Pancreas (tissue), 10 donors: ENCODE results near the gene CDH13. TPM values are rescaled to one million over a fixed set of nuclear protein-coding genes. Genes with fewer than 3 reads are reported as not detected.

ENCODE experiments used
- ATAC-seq, 4 donors: fragments of 200-7000 bp; cut with Tn5 transposase; one replicate each; pipeline versions ENCODE4 v1.8.0 to v1.9.1; 2020; ENCODE audit warnings: mild to moderate bottlenecking in 4 of 4, moderate library complexity in 4 of 4
- DNase-seq, 6 donors: peaks; one replicate each; pipeline ENCODE4 v3.0.0-alpha.2; 2020
- FAIRE-seq: peaks from 2 replicates; lab custom pipeline; 2012; peaks lifted over from hg19 to GRCh38; lab: Jason Lieb, UNC
- H3K27ac ChIP-seq, 4 donors: fragments of 200-600 bp; sonication (generic); 1 replicate in 3 of 4; 2 replicates in 1 of 4; pipeline versions ENCODE4 v1.5.0 to v1.8.0; 2020
- H3K27me3 ChIP-seq, 4 donors: fragments of 200-600 bp; one replicate each; pipeline ENCODE4 v1.8.0; 2021
- H3K36me3 ChIP-seq, 3 donors: fragments of 200-600 bp; sonication (generic) in 1 of 3; one replicate each; pipeline versions ENCODE4 v1.5.0 to v1.8.0; 2020 to 2021
- H3K4me1 ChIP-seq, 3 donors: fragments of 200-600 bp; one replicate each; pipeline ENCODE4 v1.8.0; 2021
- H3K4me3 ChIP-seq, 4 donors: fragments of 200-600 bp; sonication (generic) in 2 of 4; one replicate each; pipeline versions ENCODE4 v1.5.0 to v1.8.0; 2020 to 2021
- H3K9me3 ChIP-seq, 4 donors: fragments of 200-600 bp; one replicate each; pipeline ENCODE4 v1.8.0; 2021
- CTCF ChIP-seq, 4 donors: fragments of 200-600 bp; sonication (generic) in 3 of 4; IDR thresholded peaks; one replicate each; pipeline versions ENCODE4 v1.5.0 to v1.8.0; 2021; ENCODE audit warnings: antibody characterized with exemption in 4 of 4
- WGBS, 2 donors: extraction: QIAGEN DNeasy Blood & Tissue Kit; methylation state at CpG; one replicate each; pipeline ENCODE4 v1.1.7; 2013; 5-methylcytosine and 5-hydroxymethylcytosine counted together
- intact Hi-C, 3 donors: fragments of 100-400 bp; cut with DNase I; formaldehyde crosslinking; loops; one replicate each; pipeline versions ENCODE4 v1.11.1 to v1.14.2; 2022
- polyA plus RNA-seq, 2 donors: library from polyadenylated mRNA; stranded (reverse); fragments of 200-250 nt; gene quantifications; one replicate each; pipeline ENCODE4 v1.2.3, GENCODE V29; 2013
- total RNA-seq, 6 donors: library from RNA; stranded (reverse); fragmentation: NEBNext Ultra II Directional in 4 of 6; extraction: Animal tissue kit (Norgen Biotek cat#: 25700) in 4 of 6; gene quantifications; one replicate each; pipeline versions ENCODE4 v1.2.1 to v1.2.4, GENCODE V29; 2021 to 2023
- donor health status: healthy with polysubstance abuse.
- donor health status: DM: no; HTN: no; CAD: no; lungs with moderate emphysema.
- donor health status: DM: no; HTN: no; CAD: no.
- donor health status: control.
- donor health status: control.
- donor health status: Bipolar disorder and iron deficiency.
- donor health status: DM: yes; HTN: yes; CAD: no.
- donor health status: DM: no; HTN: no; CAD: no.
- donor health status: DM: no; HTN: no; CAD: no.
- donor health status: DM: yes; HTN: yes; CAD: no.

CDH13 gene
- total and polyA plus RNA-seq, 8 donors = 0.12 to 1.0 (median 0.37) TPM

GRCh38 chr16:83105279-83106077, 478.7 kb downstream of the CDH13 start:
- no peaks in the 10 kb centered on the region for H3K9me3 ChIP-seq
- H3K36me3 ChIP-seq = no peaks in the 10 kb centered on the region
- H3K4me3 ChIP-seq = no peak overlapping the region
- WGBS, 2 donors = 62 to 76% methylated on average over 9 of the region's 9 CpGs
- TF ChIP-seq CTCF (IDR thresholded peaks at IDR 0.05) = no peak
- intact Hi-C loops = no loop called here
- H3K27ac ChIP-seq = no peak overlapping the region
- ATAC-seq (no peak), FAIRE-seq (no peak), DNase-seq (no peak)
- H3K27me3 ChIP-seq = peaks cover 0 to 15% (median 0%) of the 10 kb centered on the region in 4 donors
- no peaks in the 10 kb centered on the region for H3K4me1 ChIP-seq

DNA sequence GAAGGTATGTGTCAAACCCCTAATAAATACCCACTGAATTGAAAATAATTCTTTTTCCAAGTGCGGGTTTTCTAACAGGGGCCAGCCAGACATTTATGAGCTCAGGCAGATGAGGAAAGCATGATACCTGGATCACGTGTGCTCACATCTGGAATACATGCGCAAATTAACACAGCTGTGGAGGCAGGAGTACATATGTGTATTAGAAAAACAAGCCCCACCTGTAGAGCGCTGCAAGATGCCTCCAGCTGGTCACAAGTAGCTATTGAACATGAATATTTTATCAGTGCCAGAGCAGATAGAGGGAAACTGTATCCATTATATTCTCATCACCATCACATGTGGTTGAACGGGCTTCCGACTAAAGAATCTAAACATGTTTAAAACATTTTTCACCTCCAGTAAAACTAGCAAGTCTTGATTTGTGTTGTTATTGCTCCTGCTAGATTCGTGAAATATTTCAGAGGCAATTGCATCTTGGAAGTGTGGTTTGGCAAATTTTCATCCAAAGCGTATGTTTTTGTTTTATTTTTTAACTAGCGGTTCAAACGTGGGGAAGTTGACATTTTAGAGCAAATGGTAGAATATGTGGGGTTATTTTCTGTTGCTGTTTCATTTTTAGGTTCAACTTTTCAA, 482.8 kb downstream of the CDH13 start:
- no peak for TF ChIP-seq CTCF (IDR thresholded peaks at IDR 0.05)
- DNase-seq = no peak
- no peak for FAIRE-seq
- H3K9me3 ChIP-seq = no peaks in the 10 kb centered on the region
- H3K27me3 ChIP-seq = peaks cover 0 to 25% (median 0%) of the 10 kb centered on the region in 4 donors
- H3K27ac ChIP-seq = no peak overlapping the region
- intact Hi-C loops = no loop called here
- 54 to 68% methylated on average over 10 of the region's 10 CpGs for WGBS, 2 donors
- ATAC-seq = no peak
- no peaks in the 10 kb centered on the region for H3K4me1 ChIP-seq
- no peaks in the 10 kb centered on the region for H3K36me3 ChIP-seq
- no peak overlapping the region for H3K4me3 ChIP-seq

DNA sequence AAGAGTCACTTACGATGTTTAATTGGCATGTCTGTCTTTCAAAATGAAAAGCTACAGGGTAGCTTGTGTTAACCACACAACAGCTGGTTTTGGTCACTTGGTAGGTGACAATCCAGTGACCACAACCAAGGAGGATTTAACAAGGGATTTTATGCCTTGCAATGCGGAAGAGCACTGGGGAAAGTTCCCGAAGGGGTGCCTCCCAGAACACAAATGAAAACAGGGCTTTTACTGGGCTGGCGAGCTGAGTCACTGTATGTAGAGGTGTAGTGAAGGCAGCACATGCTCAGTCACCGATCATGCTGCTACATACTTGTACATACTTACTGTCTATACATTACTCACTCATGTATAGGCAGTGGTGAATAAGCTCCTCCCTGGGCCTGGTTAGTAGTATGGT, 483.5 kb downstream of the CDH13 start:
- FAIRE-seq (no peak), DNase-seq (no peak), ATAC-seq (no peak)
- no peaks in the 10 kb centered on the region for H3K4me1 ChIP-seq
- H3K9me3 ChIP-seq = no peaks in the 10 kb centered on the region
- 58 to 63% methylated on average over 5 of the region's 5 CpGs for WGBS, 2 donors
- TF ChIP-seq CTCF (IDR thresholded peaks at IDR 0.05) = no peak
- H3K36me3 ChIP-seq = no peaks in the 10 kb centered on the region
- intact Hi-C loops = no loop called here
- no peak overlapping the region for H3K27ac ChIP-seq
- H3K4me3 ChIP-seq = no peak overlapping the region
- H3K27me3 ChIP-seq = peaks cover 0 to 25% (median 0%) of the 10 kb centered on the region in 4 donors

DNA sequence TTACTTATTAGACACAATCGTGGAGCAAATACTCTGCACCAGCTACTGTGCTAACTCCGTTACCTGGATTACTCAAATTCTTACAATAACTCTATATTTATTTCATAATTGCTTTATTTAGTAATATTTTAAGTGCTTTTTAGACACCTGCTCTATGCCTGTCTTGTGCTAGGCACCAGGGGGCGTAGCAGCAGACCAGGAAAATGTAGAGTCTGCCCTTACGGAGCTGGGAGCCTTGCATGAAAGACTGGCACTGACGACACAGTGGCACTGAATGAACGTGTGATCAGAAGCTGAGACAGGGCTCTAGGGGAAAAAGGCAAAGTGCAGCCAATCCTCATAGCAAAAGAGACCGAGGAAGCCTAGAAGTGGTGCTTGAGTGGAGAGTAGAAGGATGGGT, 486.5 kb downstream of the CDH13 start:
- peak in 2 of 4 donors; percentile 17 to 30 for TF ChIP-seq CTCF (IDR thresholded peaks at IDR 0.05)
- FAIRE-seq = no peak

More for the DNA sequence above, 486.5 kb downstream of the CDH13 start:
- Histone ChIP-seq H3K9me3 (no peaks in the 10 kb centered on the region), H3K4me3 (no peak overlapping the region), H3K36me3 (no peaks in the 10 kb centered on the region), H3K4me1 (no peaks in the 10 kb centered on the region), H3K27me3 (peaks cover 0 to 25% (median 0%) of the 10 kb centered on the region in 4 donors), H3K27ac (no peak overlapping the region)
- 9 to 11% methylated on average over 7 of the region's 7 CpGs for WGBS, 2 donors
- DNase-seq (peak in 1 of 6 donors; percentile 11), ATAC-seq (peak in 2 of 4 donors; percentile 54 to 63)
- intact Hi-C loops = no loop called here
